Measurements from ENCODE around the gene SYNM.

The SYNM gene

DNA sequence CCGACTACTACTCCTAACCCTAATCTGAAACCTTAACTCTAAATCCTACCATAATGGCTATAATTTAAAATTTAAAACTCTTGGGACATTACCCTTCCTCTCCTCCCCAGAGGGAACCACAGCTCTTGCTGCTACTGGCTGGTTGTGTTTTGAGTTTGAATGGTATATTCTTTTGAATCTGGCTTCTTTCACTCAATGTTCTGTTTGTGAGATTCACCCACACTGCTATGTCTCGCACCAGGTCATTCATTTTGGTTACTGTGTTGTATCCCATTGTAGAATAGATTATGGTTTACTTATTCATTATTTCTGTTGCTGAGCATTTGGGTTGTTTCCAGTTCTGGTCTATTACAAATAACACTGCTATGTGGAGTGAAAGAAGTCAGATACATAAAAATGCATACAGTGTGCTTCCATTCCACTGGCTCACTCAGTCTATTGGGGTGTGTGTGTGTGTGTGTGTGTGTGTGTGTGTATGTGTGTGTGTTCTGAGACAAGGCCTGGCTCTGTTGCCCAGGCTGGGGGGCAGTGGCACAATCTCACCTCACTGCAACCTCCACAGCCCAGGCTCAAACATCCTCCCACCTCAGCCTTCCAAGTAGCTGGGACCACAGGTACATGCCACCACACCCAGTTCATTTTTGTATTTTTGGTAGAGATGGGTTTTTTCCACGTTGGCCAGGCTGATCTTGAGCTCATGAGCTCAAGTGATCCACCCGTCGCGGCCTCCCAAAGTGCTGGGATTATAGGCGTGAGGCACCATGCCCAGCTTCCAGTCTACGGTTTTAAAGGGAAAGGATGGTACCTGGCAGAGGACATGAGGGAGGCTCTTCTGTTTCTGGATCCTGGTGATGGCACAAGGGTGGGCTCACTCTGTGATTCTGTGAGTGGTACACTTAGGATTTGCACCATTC is 19.2 kb upstream of the SYNM start:
- DNase-seq = no peak

DNA sequence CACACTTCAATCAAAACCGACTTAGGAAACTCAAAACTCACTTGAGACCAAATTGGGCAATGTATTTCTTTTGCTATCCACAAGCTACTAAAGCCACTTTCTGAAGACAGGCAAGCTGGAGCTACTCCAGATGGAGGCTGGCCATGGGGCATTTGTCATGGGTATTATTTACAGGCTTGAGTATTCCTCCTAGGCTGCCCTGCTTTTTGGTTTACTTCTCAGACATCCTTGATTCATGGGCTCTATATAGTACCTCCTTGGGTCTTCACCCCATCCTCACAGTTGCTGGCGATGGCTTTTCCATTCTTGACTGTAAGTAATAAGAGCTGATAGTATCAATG is 18.6 kb upstream of the SYNM start:
- DNase-seq = no peak

DNA sequence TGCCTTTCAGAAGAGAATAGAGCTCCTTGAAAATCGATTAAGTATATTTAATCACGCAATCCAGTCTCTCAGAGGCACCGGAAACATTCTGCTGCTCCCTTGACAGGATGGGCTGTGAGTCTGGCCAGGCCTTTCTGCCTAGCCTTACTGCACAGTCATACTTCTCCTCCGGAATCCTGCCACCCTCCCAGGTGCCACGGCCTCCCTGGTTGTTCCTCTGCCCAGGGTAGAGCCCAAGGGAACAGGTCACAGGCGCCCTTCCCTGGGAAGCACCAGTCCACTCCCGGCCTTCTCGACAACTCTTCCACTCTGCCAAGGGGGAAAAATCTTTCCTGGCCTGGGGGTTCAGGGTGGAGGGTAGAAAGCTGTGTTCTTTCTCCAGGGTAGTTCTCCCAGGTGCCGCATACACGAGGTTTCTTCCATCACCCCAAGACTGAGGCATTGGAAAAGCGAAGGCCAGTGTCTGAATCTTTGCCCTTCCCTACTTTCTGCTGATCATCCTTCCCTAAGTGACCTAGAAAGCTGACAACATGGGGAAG is 17.4 kb upstream of the SYNM start:
- DNase-seq = no peak

DNA sequence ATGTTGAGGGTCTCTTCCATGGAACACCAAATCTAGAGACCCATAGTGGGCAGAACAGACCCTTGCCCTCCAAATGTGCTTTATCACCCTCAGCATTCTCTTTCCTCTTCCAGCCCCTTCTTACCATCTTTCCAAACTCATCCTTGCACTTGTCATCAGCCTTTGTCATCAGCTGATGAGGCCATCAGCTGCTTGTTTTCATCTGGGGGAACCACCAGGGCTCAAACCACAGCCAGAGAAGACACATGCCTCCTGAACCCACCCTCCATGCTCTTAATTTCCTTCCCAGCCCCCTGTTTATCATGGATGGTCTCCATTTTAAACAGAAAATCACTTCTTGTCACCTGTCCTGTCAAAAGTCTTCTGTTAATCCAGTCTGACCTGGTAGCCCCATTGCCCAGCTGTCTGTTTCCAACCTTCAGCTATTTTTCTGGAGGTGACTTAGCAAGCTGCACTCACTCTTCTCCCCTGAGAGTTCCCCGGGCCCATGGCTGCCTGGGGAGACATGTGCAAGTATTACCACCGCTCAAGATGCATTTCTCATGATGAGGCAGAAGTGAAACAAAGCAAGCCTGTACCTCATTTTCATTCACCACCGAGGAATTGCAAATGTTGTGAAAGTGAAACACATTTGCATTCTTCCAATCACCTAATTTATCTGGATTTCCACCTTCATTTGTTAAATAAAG is 14.7 kb upstream of the SYNM start:
- DNase-seq = no peak

DNA sequence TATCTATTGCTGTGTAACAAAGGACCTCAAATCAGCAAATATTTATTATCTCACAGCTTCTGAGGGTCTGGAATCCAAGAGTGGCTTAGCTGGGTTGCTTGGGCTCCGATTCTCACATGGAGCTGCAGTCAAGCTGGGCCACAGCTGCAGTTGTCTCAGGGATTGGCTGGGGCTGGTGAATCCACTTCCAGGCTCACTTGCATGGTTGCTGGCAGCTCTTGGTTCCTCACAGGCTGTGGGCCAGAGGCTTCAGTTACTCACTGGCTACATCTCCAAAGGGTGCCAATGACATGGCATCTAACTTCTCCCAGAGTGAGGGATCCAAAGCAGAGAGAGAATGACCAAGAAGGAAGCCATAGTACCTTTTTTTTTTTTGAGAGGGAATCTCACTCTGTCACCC is 13.9 kb upstream of the SYNM start:
- DNase-seq = no peak

DNA sequence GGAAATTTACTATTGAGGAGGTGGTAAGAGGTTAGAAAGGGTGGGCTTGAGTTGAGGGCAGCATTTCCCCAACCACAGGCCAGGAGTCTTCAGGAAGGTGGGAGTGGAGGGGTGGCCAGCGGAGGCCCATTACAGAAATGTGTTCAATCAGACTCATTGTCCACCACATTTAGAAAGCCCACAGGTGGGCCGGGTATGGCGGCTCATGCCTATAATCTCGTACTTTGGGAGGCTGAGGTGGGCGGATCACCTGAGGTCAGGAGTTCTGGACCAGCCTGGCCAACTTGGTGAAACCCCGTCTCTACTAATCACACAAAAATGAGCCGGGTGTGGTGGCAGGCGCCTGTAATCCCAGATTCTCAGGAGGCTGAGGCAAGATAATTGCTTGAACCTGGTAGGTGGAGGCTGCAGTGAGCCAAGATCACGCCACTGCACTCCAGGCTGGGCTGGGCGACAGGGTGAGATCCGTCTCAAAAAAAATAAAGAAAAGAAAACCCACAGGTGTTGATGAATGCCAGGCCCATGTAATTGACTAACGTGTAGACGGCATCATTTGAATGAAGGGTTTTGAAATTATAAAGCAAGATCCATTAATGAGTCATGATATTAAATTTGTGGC is 12.2 kb upstream of the SYNM start:
- DNase-seq = no peak

DNA sequence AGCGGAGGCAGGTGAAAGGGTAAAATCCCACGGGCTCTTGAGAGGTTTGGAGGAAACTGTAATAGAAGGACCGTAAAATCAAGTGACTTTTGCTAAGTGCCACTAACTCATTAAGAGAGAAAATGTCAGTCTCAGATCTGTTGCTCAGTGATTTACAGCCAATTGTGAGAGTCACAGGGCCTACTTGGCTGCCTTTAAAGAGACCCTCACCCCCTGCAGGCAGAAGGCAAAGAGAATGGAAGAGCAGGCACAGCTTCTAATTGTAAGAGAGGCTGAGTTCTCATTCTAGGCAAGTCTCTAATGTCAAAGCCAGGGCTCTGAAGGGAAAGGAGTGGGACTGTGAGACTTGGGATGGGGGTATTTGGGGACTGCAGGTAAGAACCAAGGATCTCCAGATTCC is 9.3 kb upstream of the SYNM start:
- DNase-seq = no peak

DNA sequence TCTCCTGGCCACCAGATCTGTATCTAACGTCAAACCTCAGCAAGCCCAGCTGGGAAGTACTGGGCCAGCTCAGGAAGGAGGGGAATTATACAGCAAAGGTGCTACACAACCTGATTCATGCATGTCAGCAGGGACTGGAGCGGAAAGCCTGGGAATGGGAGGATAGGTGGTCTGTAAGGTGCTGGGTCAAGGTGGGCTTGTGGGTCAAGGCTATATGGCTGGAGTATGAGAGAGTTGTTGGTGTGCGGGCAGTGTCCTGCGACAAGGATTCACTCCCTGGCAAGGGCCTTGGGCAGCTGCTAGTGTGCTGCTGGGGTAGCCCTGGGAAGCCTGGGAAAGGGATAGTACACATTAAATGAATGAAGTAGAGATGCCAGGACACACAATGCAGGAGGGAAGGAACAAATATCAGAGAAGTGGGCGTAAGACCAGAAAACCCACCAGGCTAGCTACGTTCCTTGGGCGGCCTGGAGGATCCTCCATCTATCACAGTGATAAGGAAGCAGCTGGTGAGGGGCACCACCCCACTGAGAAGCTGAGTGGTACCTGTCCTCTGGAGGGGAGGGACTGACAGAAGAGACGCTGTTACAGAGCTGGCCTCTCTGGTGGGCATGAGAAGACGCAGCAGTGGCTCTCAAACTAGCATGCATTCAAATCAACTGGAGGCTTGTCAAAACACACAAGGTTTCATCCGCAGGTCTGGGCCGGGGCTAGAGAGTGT is 8.5 kb upstream of the SYNM start:
- DNase-seq = no peak

DNA sequence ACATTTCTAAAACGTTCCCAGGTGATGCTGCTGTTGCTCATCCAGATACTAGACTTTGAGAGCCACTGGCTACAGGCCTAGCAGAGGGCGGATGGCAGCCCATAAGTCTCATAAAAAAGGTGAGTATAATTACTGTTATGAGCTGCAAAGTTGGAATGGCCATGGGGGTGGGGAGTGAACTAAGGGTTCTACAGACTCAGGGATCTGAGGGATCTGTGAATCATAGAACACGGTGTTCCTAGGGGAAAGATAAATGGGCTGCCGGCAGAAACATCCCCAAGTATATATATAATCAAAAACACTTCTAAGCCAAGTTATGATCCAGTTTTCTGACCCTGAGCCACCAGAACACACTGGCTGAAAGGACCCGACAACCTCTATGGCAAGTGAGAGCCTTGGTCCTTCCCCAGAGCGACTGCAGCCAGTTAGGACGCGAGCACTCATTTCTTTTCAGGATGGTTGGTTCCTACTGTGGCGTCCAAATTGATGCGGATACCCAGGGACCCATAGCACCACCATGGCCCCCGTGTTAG is 7.9 kb upstream of the SYNM start:
- no peak for DNase-seq

DNA sequence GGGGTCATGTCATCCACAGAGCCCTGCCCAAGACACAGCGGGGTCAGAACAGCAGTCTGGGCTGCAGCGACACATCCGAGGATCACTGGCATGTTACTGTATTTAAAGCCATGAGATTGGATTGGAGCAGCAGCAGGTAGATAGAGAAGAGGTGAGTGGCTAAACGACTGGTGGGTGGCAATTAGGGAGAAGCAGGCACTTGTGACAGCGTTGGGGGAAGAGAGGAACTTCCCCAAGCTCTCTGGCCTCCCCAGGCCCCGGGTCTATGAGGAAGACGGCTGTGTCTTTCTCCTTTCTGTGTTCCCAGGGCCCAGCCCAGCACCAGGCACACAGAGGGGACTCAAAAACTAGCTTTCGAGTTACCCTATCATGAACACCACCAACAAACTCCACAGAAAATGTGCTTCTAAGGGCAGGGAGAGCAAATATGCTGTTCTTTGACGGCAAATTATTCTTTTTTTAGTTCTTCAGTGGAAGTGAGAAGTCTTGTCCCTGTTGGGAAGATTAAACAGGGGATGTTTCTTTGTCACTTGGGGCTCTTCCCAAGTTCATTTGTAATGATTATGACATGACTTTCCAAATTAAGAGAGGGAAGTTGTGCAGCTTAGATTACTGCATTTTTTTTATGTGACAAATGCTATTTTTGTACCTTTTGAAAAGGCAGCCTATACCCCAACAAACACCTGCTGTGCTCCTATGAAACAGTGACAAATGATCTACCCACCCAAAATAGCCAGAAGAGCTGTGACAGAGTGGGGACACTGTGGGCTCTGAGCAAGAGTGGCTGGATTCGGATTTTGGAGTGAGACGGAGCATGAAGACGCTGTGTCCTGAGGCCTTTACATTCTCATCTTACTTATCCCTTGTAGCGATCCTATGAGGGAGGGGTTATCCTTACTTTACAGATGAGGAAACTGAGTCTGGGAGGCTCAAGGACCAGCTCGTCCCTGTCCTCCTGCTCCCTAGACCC is 7.2 kb upstream of the SYNM start:
- DNase-seq = no peak

DNA sequence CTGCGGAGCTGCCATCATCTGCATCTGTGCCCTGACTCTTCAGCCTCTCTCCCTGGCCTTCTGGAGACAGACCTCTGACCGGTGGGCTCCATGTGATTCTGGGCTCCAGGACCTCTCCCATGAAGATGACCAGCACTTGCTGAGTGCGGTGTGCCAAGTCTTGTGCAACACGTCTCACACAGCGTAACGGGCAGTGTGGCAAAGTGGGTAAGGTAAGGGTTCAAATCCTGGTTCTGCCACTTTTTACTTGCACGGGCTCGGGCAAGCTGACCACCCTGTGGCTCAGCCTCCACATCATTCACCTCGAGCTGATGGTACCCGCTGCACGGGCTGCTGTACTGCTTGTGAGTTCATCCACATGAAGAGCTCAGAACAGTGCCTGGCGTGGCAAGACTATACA is 6.5 kb upstream of the SYNM start:
- DNase-seq = no peak

DNA sequence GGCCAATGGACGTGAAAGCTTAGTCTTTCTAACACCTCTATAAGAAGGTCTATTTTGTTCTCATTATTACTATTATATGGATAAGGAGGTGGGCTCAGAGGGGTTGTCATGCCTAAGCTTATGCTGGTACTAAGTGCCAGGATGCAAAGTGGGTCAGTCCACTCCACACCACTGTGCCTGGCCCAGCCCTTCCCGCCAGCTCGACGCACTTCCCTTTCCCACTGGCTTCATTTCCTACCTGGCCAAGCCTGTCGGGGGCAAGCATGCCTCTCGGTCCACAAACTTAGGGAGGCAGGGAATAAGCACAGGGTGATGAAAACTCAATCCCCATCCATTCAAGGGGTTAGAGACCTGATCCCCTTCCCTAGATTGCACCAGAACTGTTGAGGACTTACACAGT is 5.9 kb upstream of the SYNM start:
- no peak for DNase-seq

DNA sequence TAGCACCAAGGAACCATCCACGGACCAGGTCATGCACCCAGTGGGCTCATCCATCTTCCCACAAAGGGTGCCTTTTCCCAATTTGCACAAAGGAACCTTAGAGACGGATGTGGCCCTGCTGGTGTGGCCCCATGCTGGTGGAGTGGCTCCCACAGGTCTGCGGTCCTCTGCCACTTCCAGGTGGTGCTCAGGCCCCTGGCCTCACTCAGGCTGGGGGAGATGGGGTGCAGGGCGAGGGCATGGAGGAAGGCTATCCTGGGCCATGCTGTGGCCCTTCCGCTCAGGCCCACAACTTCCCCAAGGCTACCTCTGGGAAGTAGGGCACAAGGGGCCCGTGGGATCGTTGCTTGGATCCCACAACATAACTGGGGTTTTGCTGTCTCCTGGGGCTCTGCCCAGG is 5.2 kb upstream of the SYNM start:
- DNase-seq = no peak

DNA sequence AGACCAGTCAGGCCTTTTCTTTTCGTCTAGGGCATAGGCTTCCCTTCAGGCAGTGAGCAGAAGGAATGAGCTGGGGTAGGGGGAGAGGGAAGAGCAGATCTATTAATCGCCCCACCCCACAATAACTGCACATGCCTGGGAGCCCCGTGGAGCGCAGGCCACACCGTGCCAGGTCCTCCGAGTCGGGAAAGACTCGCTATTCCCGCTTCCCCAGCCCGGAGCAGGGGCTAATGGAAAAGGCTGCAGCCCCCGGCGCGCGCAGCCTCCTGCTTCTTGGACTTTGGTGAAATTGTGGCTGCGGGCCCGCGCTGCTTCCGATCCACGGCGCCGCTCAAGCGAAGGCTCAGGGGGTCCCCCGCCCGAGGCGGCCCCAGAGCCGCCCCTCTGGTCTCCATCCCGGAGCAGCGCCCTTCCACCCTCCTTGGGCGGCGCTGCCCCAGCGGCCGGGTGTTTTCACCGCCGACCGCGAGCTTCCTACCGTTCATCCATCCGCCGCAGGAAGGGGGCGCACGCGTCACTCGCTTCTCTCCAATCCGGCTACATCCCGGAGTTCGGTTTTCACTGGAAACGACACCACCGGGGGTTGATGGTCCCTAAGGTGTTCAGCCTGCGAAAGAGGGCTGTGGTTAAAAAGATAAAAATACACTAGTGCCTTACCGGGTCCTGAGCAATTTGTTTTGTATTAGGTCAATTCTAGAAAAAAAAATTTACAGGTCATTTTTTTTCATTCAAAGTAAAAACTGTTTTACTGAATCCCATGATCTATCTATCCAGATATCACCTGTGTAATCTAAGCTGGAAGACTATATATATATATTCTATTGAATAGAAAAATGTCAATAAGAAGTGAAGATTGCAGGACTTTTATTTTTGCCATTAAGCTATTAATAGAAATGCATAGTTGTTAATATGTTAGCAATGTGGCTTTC is 4.4 kb upstream of the SYNM start:
- DNase-seq = peak; percentile 29

DNA sequence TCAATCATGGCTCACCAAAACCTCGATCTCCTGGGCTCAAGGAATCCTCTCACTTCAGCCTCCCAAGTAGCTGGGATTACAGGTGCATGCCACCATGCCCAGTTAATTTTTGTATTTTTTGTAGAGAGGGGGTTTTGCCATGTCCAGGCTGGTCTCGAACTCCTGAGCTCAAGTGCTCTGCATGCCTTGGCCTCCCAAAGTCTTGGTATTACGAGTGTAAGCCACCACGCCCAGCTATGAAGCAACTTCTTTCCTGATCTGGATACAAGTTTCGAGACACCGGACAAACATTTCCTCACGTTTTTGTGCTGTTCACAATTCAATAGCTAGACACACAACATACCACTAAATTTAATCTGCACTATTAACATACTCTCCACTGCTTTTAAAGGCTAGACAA is 3.4 kb upstream of the SYNM start:
- no peak for DNase-seq

DNA sequence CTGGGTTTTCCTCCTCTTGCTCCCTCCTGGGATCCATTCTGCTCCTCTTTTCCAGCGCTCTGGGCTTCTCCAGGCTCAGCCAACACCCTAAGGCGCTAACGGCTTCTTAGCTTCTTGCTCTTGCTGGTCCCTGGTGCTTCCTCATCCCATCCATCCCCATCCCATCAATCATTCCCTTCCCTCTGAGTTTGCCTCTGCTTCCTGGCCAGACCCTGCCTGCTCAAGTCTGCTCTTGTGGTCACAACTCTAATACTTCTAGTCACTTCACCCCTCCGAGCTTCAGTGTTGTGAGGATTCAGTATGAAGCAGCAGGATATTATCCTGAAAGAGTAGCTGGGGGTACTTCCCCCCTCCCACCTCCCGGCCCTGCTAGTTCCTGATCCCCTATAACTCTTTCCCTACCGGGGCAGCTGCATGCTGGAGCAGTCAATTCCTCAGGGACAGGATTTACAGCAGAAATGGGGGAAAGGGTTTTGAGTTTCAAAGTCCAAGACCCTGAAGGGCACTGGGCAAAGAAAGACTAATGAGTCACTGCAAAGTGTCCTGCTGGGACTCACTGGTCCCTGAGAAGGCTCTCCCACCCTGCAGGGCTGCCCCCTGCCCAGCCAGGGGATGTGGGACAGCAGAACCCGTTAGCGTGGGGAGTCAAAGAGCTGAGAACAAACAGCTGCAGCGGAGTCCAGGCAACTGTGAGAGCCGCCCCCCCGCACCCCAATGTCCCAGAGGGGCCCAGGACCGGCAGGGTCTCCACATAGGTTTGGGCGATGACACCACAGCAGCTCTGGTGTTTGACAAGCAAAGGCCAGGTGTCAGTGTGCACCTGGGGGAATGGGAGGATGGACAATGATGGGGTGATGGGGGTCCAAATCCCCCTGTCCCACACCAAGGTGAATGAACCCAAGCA is 2.3 kb upstream of the SYNM start:
- no peak for DNase-seq

DNA sequence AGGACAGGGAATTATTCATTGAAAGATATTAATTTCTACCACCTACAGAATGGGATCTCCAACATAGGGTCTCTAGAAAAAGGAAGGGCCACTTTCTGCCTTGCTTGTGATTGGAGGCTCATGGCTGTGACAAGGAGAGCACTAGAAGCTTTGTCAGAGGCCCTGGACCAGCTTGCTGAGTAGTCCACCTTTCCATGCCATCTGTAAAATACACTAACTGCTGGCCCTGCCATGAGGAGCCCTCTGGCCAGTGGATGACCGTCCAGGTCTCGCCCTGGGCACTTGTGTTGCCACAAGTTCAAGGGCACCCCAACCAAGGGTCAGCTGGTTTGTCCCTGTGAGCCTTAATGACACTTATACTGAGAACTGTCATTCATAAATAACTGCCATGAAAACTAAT is 1.6 kb upstream of the SYNM start:
- no peak for DNase-seq

DNA sequence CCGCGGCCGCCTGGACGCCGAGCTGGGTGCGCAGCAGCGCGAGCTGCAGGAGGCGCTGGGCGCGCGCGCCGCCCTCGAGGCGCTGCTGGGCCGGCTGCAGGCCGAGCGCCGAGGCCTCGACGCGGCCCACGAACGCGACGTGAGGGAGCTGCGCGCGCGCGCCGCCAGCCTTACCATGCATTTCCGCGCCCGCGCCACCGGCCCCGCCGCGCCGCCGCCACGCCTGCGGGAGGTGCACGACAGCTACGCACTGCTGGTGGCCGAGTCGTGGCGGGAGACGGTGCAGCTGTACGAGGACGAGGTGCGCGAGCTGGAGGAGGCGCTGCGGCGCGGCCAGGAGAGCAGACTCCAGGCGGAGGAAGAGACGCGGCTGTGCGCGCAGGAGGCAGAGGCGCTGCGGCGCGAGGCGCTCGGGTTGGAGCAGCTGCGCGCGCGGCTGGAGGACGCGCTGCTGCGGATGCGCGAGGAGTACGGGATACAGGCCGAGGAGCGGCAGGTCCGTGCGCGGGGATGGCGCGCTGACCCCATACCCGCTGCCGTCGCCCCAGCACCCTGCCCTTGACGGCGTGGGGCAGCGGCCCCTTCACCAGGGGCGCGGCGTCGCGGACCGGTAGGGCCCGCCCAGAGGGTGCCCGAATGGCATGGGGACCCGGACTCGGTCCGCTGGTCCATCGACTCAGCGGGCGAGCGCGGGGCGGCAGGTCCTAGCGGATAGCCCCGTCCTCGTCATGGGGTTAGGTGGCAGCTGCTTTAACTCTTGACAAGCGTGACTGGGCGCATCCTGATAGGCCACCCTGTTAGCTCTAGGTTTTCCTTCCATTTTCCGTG is 848 bp downstream of the SYNM start:
- peak; percentile 0 for DNase-seq

Measured in NCI-H1694 treated with DMSO at 0.1 percent for 48 hours (cell line).